Choroid plexus epithelial cell (primary cell): ENCODE results near the gene RPL11.

Experiments
- DNase-seq: peaks from one replicate; pipeline ENCODE4 v3.0.0-alpha.2; 2010; ENCODE audit warnings: low read depth
- H3K4me3 ChIP-seq: 2 replicates; pipeline ENCODE4 v1.5.1; 2011; ENCODE audit warnings: low read depth, mild to moderate bottlenecking, control low read depth, low read length, moderate library complexity
- CTCF ChIP-seq: conservative IDR thresholded peaks from 2 replicates; pipeline ENCODE4 v1.5.1; 2011; ENCODE audit warnings: low read depth, mild to moderate bottlenecking, control low read depth, inconsistent platforms, low read length, moderate library complexity

RPL11 gene

GRCh38 chr1:23696335-23696989, 4.9 kb downstream of the RPL11 start:
- no peak for TF ChIP-seq CTCF
- no peak overlapping the region for H3K4me3 ChIP-seq
- peak; percentile 45 for DNase-seq

- TF ChIP-seq CTCF, result no peak
- DNase-seq, result no peak
Observed at GRCh38 chr1:23698466-23698865, 6.9 kb downstream of the RPL11 start.

GRCh38 chr1:23699280-23700179, 7.9 kb downstream of the RPL11 start:
- no peak overlapping the region for H3K4me3 ChIP-seq
- no peak for TF ChIP-seq CTCF
- DNase-seq, result no peak

More at GRCh38 chr1:23698466-23698865, 6.9 kb downstream of the RPL11 start:
- no peak overlapping the region for H3K4me3 ChIP-seq

- no peak overlapping the region for H3K4me3 ChIP-seq
- DNase-seq, result no peak
- TF ChIP-seq CTCF, result no peak
Observed at GRCh38 chr1:23701310-23701709, 9.7 kb downstream of the RPL11 start.

GRCh38 chr1:23701996-23702395, 10.4 kb downstream of the RPL11 start:
- H3K4me3 ChIP-seq, result no peak overlapping the region
- DNase-seq, result no peak
- TF ChIP-seq CTCF, result no peak

GRCh38 chr1:23704834-23705495, 13.4 kb downstream of the RPL11 start:
- no peak overlapping the region for H3K4me3 ChIP-seq
- TF ChIP-seq CTCF, result no peak
- no peak for DNase-seq
